ENCODE measurements around the gene ZP1. TPM values are rescaled to one million over a fixed set of nuclear protein-coding genes. Genes with fewer than 3 reads are reported as not detected.

The ZP1 gene
- total and polyA plus RNA-seq, 8 donors, result 0.43 to 8.6 (median 2.4) TPM; not detected in 4

DNA sequence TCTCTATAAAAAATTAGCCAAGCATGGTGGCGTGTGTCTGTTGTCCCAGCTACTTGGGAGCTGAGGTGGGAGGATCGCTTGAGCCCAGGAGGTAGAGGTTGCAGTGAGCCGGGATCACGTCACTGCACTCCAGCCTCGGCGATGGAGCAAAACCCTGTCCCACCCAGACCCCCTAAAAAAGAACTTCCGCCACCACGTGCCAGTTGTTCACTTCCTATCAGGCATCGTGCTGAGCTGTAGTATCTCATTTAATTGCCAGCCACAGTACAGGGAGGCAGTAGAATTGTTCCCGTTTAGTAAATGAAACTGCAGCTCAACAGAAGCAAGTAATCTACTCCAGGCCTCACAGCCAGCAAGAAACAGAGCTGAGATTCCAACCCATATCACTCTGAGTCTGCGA, 53.9 kb downstream of the ZP1 start:
- Histone ChIP-seq H3K36me3 (peaks cover 33 to 43% (median 40%) of the 10 kb centered on the region in 4 donors), H3K27me3 (peaks cover 0 to 25% (median 14%) of the 10 kb centered on the region in 3 donors), H3K4me1 (peaks cover 25 to 80% (median 71%) of the 10 kb centered on the region in 4 donors), H3K4me3 (no peak overlapping the region), H3K9me3 (no peaks in the 10 kb centered on the region), H3K27ac (no peak overlapping the region)
- intact Hi-C loops (cut with DNase I; ENCODE audit: low total_unique reads), result loop anchor here (5.0 kb wide), 1 partner anchor 201 kb away; no protein-coding TSS in a partner anchor
- TF ChIP-seq POLR2AphosphoS5 (IDR thresholded peaks at IDR 0.05) (no peak), EP300 (IDR thresholded peaks at IDR 0.05) (no peak), POLR2A (IDR thresholded peaks at IDR 0.05) (no peak)
- TF ChIP-seq, protein P1, sequence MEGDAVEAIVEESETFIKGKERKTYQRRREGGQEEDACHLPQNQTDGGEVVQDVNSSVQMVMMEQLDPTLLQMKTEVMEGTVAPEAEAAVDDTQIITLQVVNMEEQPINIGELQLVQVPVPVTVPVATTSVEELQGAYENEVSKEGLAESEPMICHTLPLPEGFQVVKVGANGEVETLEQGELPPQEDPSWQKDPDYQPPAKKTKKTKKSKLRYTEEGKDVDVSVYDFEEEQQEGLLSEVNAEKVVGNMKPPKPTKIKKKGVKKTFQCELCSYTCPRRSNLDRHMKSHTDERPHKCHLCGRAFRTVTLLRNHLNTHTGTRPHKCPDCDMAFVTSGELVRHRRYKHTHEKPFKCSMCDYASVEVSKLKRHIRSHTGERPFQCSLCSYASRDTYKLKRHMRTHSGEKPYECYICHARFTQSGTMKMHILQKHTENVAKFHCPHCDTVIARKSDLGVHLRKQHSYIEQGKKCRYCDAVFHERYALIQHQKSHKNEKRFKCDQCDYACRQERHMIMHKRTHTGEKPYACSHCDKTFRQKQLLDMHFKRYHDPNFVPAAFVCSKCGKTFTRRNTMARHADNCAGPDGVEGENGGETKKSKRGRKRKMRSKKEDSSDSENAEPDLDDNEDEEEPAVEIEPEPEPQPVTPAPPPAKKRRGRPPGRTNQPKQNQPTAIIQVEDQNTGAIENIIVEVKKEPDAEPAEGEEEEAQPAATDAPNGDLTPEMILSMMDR (IDR thresholded peaks at IDR 0.05), result no peak
- DNase-seq, result no peak
- WGBS, 5 donors, result 93 to 98% (median 94%) methylated on average over 11 of the region's 11 CpGs

DNA sequence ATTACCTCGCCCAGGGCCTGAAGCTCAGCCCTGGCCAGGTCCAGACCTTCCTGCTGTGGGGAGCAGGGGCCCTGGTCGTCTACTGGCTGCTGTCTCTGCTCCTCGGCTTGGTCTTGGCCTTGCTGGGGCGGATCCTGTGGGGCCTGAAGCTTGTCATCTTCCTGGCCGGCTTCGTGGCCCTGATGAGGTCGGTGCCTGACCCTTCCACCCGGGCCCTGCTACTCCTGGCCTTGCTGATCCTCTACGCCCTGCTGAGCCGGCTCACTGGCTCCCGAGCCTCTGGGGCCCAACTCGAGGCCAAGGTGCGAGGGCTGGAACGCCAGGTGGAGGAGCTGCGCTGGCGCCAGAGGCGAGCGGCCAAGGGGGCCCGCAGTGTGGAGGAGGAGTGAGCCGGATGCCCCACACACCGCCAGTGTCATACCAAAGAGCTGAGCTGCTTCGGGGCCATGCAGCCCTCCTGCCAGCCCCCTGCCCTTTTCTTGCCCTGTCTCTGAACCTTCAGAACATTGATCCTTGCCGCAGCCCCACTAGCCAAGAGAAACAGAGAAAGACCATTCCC, 54.5 kb downstream of the ZP1 start:
- no peak for DNase-seq
- Histone ChIP-seq H3K4me1 (peaks cover 20 to 74% (median 66%) of the 10 kb centered on the region in 4 donors), H3K27me3 (peaks cover 0 to 25% (median 14%) of the 10 kb centered on the region in 3 donors), H3K36me3 (peaks cover 33 to 43% (median 40%) of the 10 kb centered on the region in 4 donors), H3K27ac (no peak overlapping the region), H3K9me3 (no peaks in the 10 kb centered on the region), H3K4me3 (no peak overlapping the region)
- TF ChIP-seq POLR2A (IDR thresholded peaks at IDR 0.05) (no peak), EP300 (IDR thresholded peaks at IDR 0.05) (no peak), POLR2AphosphoS5 (IDR thresholded peaks at IDR 0.05) (no peak)
- TF ChIP-seq, protein P1 (IDR thresholded peaks at IDR 0.05), result no peak
- intact Hi-C loops (cut with DNase I; ENCODE audit: low total_unique reads), result loop anchor here (5.0 kb wide), 1 partner anchor 200 kb away; no protein-coding TSS in a partner anchor
- WGBS, 5 donors, result 72 to 94% (median 87%) methylated on average over 16 to 23 of the region's 23 CpGs

DNA sequence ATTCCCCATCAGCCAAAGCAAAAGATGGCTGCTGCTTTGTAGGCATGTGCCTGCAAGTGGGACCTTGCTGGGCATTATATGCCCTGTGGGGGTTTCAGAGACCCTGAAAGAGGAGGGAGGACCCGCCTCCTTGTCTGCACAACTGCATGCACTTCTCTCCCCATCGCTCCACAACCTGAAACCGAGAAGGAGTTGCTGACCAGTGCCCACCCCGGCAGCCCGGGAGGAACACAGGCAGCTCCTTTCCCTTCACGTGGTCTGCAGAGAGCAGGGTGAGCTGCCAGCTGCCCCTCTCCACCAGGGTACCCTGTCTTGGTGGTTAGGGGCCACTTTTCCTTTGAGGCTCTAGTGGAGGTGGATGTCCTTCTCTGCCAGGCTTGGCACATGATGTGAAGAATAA, 55.6 kb downstream of the ZP1 start:
- Histone ChIP-seq H3K36me3 (peaks cover 33 to 43% (median 40%) of the 10 kb centered on the region in 4 donors), H3K9me3 (no peaks in the 10 kb centered on the region), H3K4me1 (peaks cover 18 to 72% (median 65%) of the 10 kb centered on the region in 4 donors), H3K4me3 (no peak overlapping the region), H3K27me3 (peaks cover 0 to 25% (median 14%) of the 10 kb centered on the region in 3 donors), H3K27ac (no peak overlapping the region)
- WGBS, 5 donors, result 56 to 81% (median 57%) methylated on average over 6 of the region's 6 CpGs
- DNase-seq, result no peak
- TF ChIP-seq POLR2A (IDR thresholded peaks at IDR 0.05), result no peak
- no peak for TF ChIP-seq EP300 (IDR thresholded peaks at IDR 0.05)
- no peak for TF ChIP-seq POLR2AphosphoS5 (IDR thresholded peaks at IDR 0.05)
- TF ChIP-seq, protein P1 (IDR thresholded peaks at IDR 0.05), result no peak
- intact Hi-C loops (cut with DNase I; ENCODE audit: low total_unique reads), result loop anchor here (5.0 kb wide), 1 partner anchor 199 kb away; no protein-coding TSS in a partner anchor

DNA sequence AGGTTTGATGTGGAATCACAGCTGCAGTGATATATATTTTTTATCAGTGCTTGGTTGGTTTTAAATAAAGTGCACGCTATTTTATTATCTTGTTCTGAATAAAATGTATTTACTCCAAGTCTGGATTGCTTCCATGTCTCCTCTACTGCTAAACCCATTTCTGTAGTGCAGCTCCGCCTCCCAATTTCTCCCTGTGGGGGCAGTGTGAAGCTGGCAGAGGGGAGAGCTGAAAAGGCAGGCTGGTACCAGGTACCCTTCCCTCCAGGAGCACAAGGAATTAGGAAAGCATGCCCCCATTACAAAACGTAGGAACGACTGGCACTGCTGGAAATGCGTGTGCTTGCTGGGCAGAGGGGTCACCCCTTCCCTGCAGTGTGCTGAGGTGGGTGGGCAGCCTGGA, 56.0 kb downstream of the ZP1 start:
- Histone ChIP-seq H3K36me3 (peaks cover 33 to 43% (median 40%) of the 10 kb centered on the region in 4 donors), H3K4me3 (peak overlapping the region in 1 of 4 donors; percentile 61), H3K4me1 (peaks cover 18 to 69% (median 64%) of the 10 kb centered on the region in 4 donors), H3K27me3 (peaks cover 0 to 25% (median 14%) of the 10 kb centered on the region in 3 donors), H3K27ac (peak overlapping the region in 2 of 5 donors; percentile 16 to 74), H3K9me3 (no peaks in the 10 kb centered on the region)
- TF ChIP-seq POLR2A (IDR thresholded peaks at IDR 0.05) (no peak), EP300 (IDR thresholded peaks at IDR 0.05) (no peak), POLR2AphosphoS5 (IDR thresholded peaks at IDR 0.05) (no peak)
- TF ChIP-seq, protein P1 (IDR thresholded peaks at IDR 0.05), result no peak
- no peak for DNase-seq
- 34 to 65% (median 47%) methylated on average over 5 of the region's 5 CpGs for WGBS, 5 donors
- intact Hi-C loops (cut with DNase I; ENCODE audit: low total_unique reads), result loop anchor here (5.0 kb wide), 1 partner anchor 199 kb away; no protein-coding TSS in a partner anchor

Measured in stomach (tissue), 9 donors.